H9 (cell line): ENCODE results near the gene C20orf144. TPM values are rescaled to one million over a fixed set of nuclear protein-coding genes. Genes with fewer than 3 reads are reported as not detected.

Experiments used
- DNase-seq: peaks from one replicate; pipeline ENCODE4 v3.0.0-alpha.2; 2017
- H2AFZ ChIP-seq: one replicate; pipeline ENCODE4 v1.6.1; 2013; ENCODE audit warnings: mild to moderate bottlenecking, low read length, control low read depth, moderate library complexity
- H2AK5ac ChIP-seq: 2 replicates; pipeline ENCODE4 v1.6.1; 2013; ENCODE audit warnings: low read length, control low read depth, mixed read lengths; ENCODE audit not compliant: insufficient read length
- H2BK120ac ChIP-seq: one replicate; pipeline ENCODE4 v1.6.1; 2013; ENCODE audit warnings: low read depth, mild to moderate bottlenecking, low read length, control low read depth, inconsistent platforms; ENCODE audit not compliant: poor library complexity, severe bottlenecking
- H2BK12ac ChIP-seq: 2 replicates; pipeline ENCODE4 v1.6.1; 2013; ENCODE audit warnings: low read length, control low read depth, mixed read lengths, low read depth; ENCODE audit not compliant: insufficient read length
- H2BK15ac ChIP-seq: 2 replicates; pipeline ENCODE4 v1.6.1; 2013; ENCODE audit warnings: low read depth, low read length, control low read depth
- H2BK20ac ChIP-seq: one replicate; pipeline ENCODE4 v1.6.1; 2013; ENCODE audit warnings: low read depth, mild to moderate bottlenecking, low read length, control low read depth, inconsistent platforms; ENCODE audit not compliant: poor library complexity, severe bottlenecking
- H2BK5ac ChIP-seq: 2 replicates; pipeline ENCODE4 v1.6.1; 2013; ENCODE audit warnings: low read length, control low read depth, mixed read lengths; ENCODE audit not compliant: insufficient read length
- H3K14ac ChIP-seq: 2 replicates; pipeline ENCODE4 v1.6.1; 2013; ENCODE audit warnings: low read length, control low read depth; ENCODE audit not compliant: insufficient read depth
- H3K18ac ChIP-seq: 2 replicates; pipeline ENCODE4 v1.6.1; 2013; ENCODE audit warnings: low read depth, mild to moderate bottlenecking, mixed read lengths, low read length, control low read depth; ENCODE audit not compliant: insufficient read length
- H3K23ac ChIP-seq: 2 replicates; pipeline ENCODE4 v1.6.1; 2013; ENCODE audit warnings: low read length, control low read depth, mixed read lengths, low read depth; ENCODE audit not compliant: insufficient read length
- H3K23me2 ChIP-seq: 2 replicates; pipeline ENCODE4 v1.6.1; 2013; ENCODE audit warnings: low read depth, mild to moderate bottlenecking, mixed read lengths, low read length, control low read depth; ENCODE audit not compliant: insufficient read length, poor library complexity, severe bottlenecking
- H3K27ac ChIP-seq: 2 replicates; pipeline ENCODE4 v1.5.1; 2013; ENCODE audit warnings: low read length, control low read depth, mixed read lengths, low read depth; ENCODE audit not compliant: insufficient read length
- H3K27me3 ChIP-seq: 2 replicates; pipeline ENCODE4 v1.6.1; 2013; ENCODE audit warnings: low read length, control low read depth, inconsistent platforms; ENCODE audit not compliant: insufficient read depth
- H3K4ac ChIP-seq: 2 replicates; pipeline ENCODE4 v1.6.1; 2013; ENCODE audit warnings: low read depth, mild to moderate bottlenecking, control low read depth, inconsistent platforms, low read length, moderate library complexity
- H3K4me1 ChIP-seq: 2 replicates; pipeline ENCODE4 v1.6.1; 2013; ENCODE audit warnings: low read length, control low read depth, inconsistent platforms; ENCODE audit not compliant: insufficient read depth
- H3K4me2 ChIP-seq: 2 replicates; pipeline ENCODE4 v1.6.1; 2013; ENCODE audit warnings: low read length, control low read depth, mixed read lengths; ENCODE audit not compliant: insufficient read length, insufficient read depth
- H3K56ac ChIP-seq: 2 replicates; pipeline ENCODE4 v1.6.1; 2013; ENCODE audit warnings: low read depth, mild to moderate bottlenecking, mixed read lengths, low read length, control low read depth; ENCODE audit not compliant: insufficient read length
- H3K79me1 ChIP-seq: 2 replicates; pipeline ENCODE4 v1.6.1; 2013; ENCODE audit warnings: low read depth, mild to moderate bottlenecking, moderate library complexity, low read length, control low read depth, inconsistent platforms; ENCODE audit not compliant: insufficient read depth, poor library complexity, severe bottlenecking
- H3K79me2 ChIP-seq: 2 replicates; pipeline ENCODE4 v1.6.1; 2013; ENCODE audit warnings: low read length, control low read depth, inconsistent platforms; ENCODE audit not compliant: insufficient read depth
- H3K9ac ChIP-seq: 2 replicates; pipeline ENCODE4 v1.6.1; 2013; ENCODE audit warnings: low read length, control low read depth, mixed read lengths; ENCODE audit not compliant: insufficient read length; ENCODE audit errors: extremely low read depth
- H3K9me3 ChIP-seq: one replicate; pipeline ENCODE4 v1.6.1; 2013; ENCODE audit warnings: low read depth, low read length, inconsistent platforms; ENCODE audit not compliant: control insufficient read depth
- H3T11ph ChIP-seq: one replicate; pipeline ENCODE4 v1.6.1; 2013; ENCODE audit warnings: mild to moderate bottlenecking, low read length, control low read depth, inconsistent platforms
- H4K20me1 ChIP-seq: one replicate; pipeline ENCODE4 v1.6.1; 2013; ENCODE audit not compliant: control insufficient read depth, insufficient read length, insufficient read depth
- H4K5ac ChIP-seq: 2 replicates; pipeline ENCODE4 v1.6.1; 2013; ENCODE audit warnings: low read depth, mild to moderate bottlenecking, mixed read lengths, low read length, control low read depth; ENCODE audit not compliant: insufficient read length
- H4K8ac ChIP-seq: replicated peaks from 2 replicates; pipeline ENCODE4 v1.6.1; 2013; ENCODE audit warnings: low read length, control low read depth, mixed read lengths, low read depth; ENCODE audit not compliant: insufficient read length
- H4K91ac ChIP-seq: 2 replicates; pipeline ENCODE4 v1.6.1; 2013; ENCODE audit warnings: low read depth, mild to moderate bottlenecking, moderate library complexity, mixed read lengths, low read length, control low read depth; ENCODE audit not compliant: insufficient read length
- H3K27ac Mint-ChIP-seq, 3 experiments: 2 replicates in 2 of 3; 3 replicates in 1 of 3; pipeline ENCODE4 v1.8.0; 2020 to 2021; ENCODE audit warnings: mixed read lengths in 3 of 3, mild to moderate bottlenecking in 1 of 3, moderate library complexity in 1 of 3
- H3K27me3 Mint-ChIP-seq: 2 replicates; pipeline ENCODE4 v1.8.0; 2021; ENCODE audit warnings: low read depth, mild to moderate bottlenecking, moderate library complexity, mixed read lengths
- H3K36me3 Mint-ChIP-seq, 3 experiments: 2 replicates in 2 of 3; 3 replicates in 1 of 3; pipeline ENCODE4 v1.8.0; 2020 to 2021; ENCODE audit warnings: low read depth in 3 of 3, mixed read lengths in 3 of 3; ENCODE audit not compliant: insufficient read depth in 1 of 3
- H3K4me1 Mint-ChIP-seq, 2 experiments: 2 replicates each; pipeline ENCODE4 v1.8.0; 2020; ENCODE audit warnings: mixed read lengths in 2 of 2
- H3K4me3 Mint-ChIP-seq, 2 experiments: 2 replicates in 1 of 2; 3 replicates in 1 of 2; pipeline ENCODE4 v1.8.0; 2020 to 2021; ENCODE audit warnings: mild to moderate bottlenecking in 2 of 2, mixed read lengths in 2 of 2, moderate library complexity in 1 of 2
- H3K9me3 Mint-ChIP-seq, 2 experiments: 2 replicates in 1 of 2; 3 replicates in 1 of 2; pipeline ENCODE4 v1.8.0; 2020; ENCODE audit warnings: mild to moderate bottlenecking in 2 of 2, mixed read lengths in 2 of 2, moderate library complexity in 1 of 2
- CTCF ChIP-seq: fragments of 200-600 bp; sonication (generic); conservative IDR thresholded peaks from 3 replicates; pipeline ENCODE4 v1.8.0; 2021; ENCODE audit warnings: antibody characterized with exemption, mild to moderate bottlenecking
- WGBS: extraction: QIAGEN DNeasy Blood & Tissue Kit; methylation state at CpG from one replicate; pipeline ENCODE4 v1.1.7; 2013; ENCODE audit warnings: missing lambda C conversion rate, low lambda C conversion rate, mixed read lengths; ENCODE audit not compliant: insufficient read length; ENCODE audit errors: extremely low coverage; 5-methylcytosine and 5-hydroxymethylcytosine counted together
- total RNA-seq: library from RNA; stranded (reverse); gene quantifications from 2 replicates; pipeline ENCODE4 v1.2.1, GENCODE V29; 2021

The C20orf144 gene
- total RNA-seq, 1 experiment from 2014 or later, result 0.26 TPM

GRCh38 chr20:33624399-33624798, 37.7 kb upstream of the C20orf144 start:
- Histone ChIP-seq H2AFZ (no peak overlapping the region), H3K23me2 (no peaks in the 10 kb centered on the region)
- DNase-seq, result no peak

More at GRCh38 chr20:33624399-33624798, 37.7 kb upstream of the C20orf144 start:
- H4K5ac ChIP-seq, result no peak overlapping the region
- no peak overlapping the region for H2AK5ac ChIP-seq
- no peaks in the 10 kb centered on the region for H3K79me1 ChIP-seq
- no peak overlapping the region for H3K9ac ChIP-seq
- H3K9me3 ChIP-seq, result no peaks in the 10 kb centered on the region
- H4K91ac ChIP-seq, result no peak overlapping the region
- Mint-ChIP-seq H3K27me3 (no peaks in the 10 kb centered on the region), H3K9me3 (no peaks in the 10 kb centered on the region), H3K4me3 (no peak overlapping the region), H3K27ac (no peak overlapping the region), H3K4me1 (no peaks in the 10 kb centered on the region), H3K36me3 (peaks cover 11 to 57% (median 39%) of the 10 kb centered on the region in 3 experiments; a peak in 6 of 7 replicates)
- no peaks in the 10 kb centered on the region for H3K27me3 ChIP-seq
- TF ChIP-seq CTCF, result no peak
- no peak overlapping the region for H2BK5ac ChIP-seq
- no peaks in the 10 kb centered on the region for H4K20me1 ChIP-seq
- H3K4me2 ChIP-seq, result no peak overlapping the region
- no peak overlapping the region for H3K14ac ChIP-seq
- H2BK15ac ChIP-seq, result no peak overlapping the region
- no peak overlapping the region for H4K8ac ChIP-seq
- no peak overlapping the region for H2BK12ac ChIP-seq
- no peak overlapping the region for H3K4ac ChIP-seq
- no peak overlapping the region for H2BK20ac ChIP-seq
- no peak overlapping the region for H3K18ac ChIP-seq
- H3K79me2 ChIP-seq, result no peaks in the 10 kb centered on the region
- no CpG with 5 or more reads among the region's 3 CpGs for WGBS
- no peak overlapping the region for H3K23ac ChIP-seq
- H2BK120ac ChIP-seq, result no peak overlapping the region
- no peak overlapping the region for H3K56ac ChIP-seq
- H3K27ac ChIP-seq, result no peak overlapping the region
- no peak overlapping the region for H3T11ph ChIP-seq
- H3K4me1 ChIP-seq, result no peaks in the 10 kb centered on the region
